Epithelial cell of esophagus (primary cell): ENCODE data around the gene OR6C3.
"Not testable (repeated sequence)": the region's sequence is repeated elsewhere in the genome, so short reads cannot be mapped to it uniquely, and the experiment has no call there.

Source experiments
- DNase-seq: peaks from one replicate; pipeline ENCODE4 v3.0.0; 2010; ENCODE audit warnings: low read depth
- H3K4me3 ChIP-seq: 2 replicates; pipeline ENCODE4 v1.5.1; 2011; ENCODE audit warnings: mild to moderate bottlenecking, low read length, control low read depth
- TF ChIP-seq, protein P1 (sequence below): IDR thresholded peaks from 2 replicates; pipeline ENCODE4 v1.5.1; 2011; ENCODE audit warnings: low read depth, mild to moderate bottlenecking, low read length, control low read depth, inconsistent platforms; ENCODE audit not compliant: insufficient read depth; ENCODE audit errors: missing control alignments

OR6C3 gene

GRCh38 chr12:55330446-55330845 lies at the start of gene OR6C3:
Gene OR6C3, plus strand, starts transcription at chr12:55330746. Its CDS starts 955 bp downstream, at chr12:55331701.
- no peak within 1 kb of the TSS for H3K4me3 ChIP-seq
- TF ChIP-seq, protein P1, sequence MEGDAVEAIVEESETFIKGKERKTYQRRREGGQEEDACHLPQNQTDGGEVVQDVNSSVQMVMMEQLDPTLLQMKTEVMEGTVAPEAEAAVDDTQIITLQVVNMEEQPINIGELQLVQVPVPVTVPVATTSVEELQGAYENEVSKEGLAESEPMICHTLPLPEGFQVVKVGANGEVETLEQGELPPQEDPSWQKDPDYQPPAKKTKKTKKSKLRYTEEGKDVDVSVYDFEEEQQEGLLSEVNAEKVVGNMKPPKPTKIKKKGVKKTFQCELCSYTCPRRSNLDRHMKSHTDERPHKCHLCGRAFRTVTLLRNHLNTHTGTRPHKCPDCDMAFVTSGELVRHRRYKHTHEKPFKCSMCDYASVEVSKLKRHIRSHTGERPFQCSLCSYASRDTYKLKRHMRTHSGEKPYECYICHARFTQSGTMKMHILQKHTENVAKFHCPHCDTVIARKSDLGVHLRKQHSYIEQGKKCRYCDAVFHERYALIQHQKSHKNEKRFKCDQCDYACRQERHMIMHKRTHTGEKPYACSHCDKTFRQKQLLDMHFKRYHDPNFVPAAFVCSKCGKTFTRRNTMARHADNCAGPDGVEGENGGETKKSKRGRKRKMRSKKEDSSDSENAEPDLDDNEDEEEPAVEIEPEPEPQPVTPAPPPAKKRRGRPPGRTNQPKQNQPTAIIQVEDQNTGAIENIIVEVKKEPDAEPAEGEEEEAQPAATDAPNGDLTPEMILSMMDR, result no peak
- no peak for DNase-seq

DNA sequence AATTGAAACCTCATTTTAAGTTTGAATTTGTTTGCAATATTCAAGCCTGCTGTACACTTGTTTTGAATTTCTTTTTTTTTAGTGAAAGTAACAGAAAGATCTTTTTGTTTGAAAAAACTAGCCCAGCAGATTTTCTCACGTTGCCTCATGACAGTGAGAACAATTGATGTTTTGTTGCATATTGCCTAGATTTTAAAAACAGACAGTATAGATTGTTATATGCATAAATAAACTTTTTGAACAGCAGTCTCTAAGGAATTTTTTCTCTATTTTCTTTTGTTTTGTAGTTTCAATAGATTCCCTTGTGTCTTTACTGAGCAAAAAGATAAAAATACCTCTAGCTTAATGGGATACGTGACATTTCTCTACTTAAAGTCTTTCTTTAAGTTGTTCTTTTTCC lies 49.6 kb upstream of the OR6C3 start:
- TF ChIP-seq, protein P1, result no peak
- DNase-seq, result no peak
- H3K4me3 ChIP-seq, result no peak overlapping the region

GRCh38 chr12:55289999-55290398 lies 40.5 kb upstream of the OR6C3 start:
- TF ChIP-seq, protein P1, result no peak
- DNase-seq, result no peak
- H3K4me3 ChIP-seq, result no peak overlapping the region

DNA sequence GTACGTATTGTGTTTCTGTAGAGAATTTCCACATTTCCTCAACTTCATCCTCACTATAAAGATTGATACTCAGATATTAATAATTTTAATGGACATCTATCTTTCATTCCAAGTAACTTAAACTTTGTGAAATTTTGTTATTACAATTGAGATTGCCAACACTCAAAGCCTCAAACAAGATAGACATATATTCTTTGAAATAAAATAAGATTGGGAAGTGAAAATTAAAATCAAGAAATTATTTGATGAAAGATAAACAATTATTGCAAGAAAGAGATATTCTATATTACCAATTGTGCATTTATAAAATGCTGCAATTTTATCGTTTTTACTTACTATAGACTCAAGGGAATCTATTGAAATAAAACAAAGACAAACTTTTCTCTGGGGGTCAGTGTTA lies 34.1 kb upstream of the OR6C3 start, which contains the start of gene OR6C6:
Gene OR6C6, minus strand, starts transcription at position 101 of the 400 bp plus-strand sequence. CDS start 1,337 bp downstream, outside the sequence.
- no peak for DNase-seq
- H3K4me3 ChIP-seq, result no peak within 1 kb of the TSS
- TF ChIP-seq, protein P1, result no peak

GRCh38 chr12:55314043-55314442 lies 16.5 kb upstream of the OR6C3 start, which contains the start of gene OR6C1:
Gene OR6C1, plus strand, starts transcription at chr12:55314343. Its CDS starts 6,257 bp downstream, at chr12:55320600.
- TF ChIP-seq, protein P1, result no peak
- no peak for DNase-seq
- H3K4me3 ChIP-seq, result no peak within 1 kb of the TSS

DNA sequence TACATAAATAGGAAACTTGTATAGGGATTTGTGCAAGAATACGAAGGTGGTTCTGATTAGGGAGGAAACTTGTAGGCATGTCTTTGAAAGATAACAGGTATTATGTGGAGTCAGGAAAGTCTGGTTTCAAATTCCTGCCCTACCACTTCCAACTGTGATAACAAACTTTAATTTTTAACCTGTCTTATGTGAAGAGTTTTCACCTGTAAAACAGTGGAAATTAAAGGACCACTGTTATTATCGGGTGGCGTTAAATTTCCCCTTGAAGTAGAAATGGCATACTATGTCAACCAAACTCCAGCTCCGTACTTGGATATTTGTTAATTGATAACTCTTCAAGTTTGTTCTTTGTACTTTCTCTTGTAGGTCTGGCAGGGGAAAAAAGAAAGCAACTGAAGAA lies 10.3 kb upstream of the OR6C3 start:
- DNase-seq, result no peak
- TF ChIP-seq, protein P1, result no peak
- H3K4me3 ChIP-seq, result no peak overlapping the region

DNA sequence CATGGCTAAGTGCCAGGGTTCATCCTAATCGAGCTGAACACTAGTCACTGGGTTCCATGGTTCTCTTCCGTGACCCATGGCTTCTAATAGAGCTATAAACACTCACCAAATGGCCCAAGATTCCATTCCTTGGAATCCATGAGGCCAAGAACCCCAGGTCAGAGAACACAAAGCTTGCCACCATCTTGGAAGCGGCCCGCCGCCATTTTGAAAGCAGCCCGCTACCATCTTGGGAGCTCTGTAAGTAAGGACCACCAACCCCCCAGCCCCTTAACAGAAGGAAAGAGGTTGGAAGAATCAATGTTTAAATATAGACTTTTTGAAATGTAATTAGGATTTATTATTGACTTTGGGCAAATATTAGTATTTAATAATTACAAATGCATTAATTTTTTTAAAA lies 4.7 kb upstream of the OR6C3 start:
- H3K4me3 ChIP-seq, DNase-seq: not testable (repeated sequence)

DNA sequence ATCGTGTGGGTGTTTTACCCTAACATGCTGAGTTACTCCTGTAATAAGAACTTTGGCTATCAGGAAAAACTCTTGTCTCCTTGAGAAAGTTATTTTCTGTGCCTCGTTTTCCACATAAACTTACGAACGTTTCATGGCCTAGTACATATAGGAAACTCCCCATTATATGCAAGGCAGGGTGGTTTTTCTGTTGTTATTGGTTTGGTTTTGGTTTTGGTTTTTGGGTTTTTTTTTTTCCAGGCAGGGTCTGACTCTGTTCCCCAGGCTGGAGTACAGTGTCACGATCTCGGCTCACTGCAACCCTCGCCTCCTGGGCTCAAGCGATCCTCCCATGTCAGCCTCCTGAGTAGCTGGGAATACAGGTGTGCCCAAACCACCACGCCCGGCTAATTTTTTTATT lies 5.5 kb downstream of the OR6C3 start:
- DNase-seq, result no peak
- no peak overlapping the region for H3K4me3 ChIP-seq
- TF ChIP-seq, protein P1, result no peak

DNA sequence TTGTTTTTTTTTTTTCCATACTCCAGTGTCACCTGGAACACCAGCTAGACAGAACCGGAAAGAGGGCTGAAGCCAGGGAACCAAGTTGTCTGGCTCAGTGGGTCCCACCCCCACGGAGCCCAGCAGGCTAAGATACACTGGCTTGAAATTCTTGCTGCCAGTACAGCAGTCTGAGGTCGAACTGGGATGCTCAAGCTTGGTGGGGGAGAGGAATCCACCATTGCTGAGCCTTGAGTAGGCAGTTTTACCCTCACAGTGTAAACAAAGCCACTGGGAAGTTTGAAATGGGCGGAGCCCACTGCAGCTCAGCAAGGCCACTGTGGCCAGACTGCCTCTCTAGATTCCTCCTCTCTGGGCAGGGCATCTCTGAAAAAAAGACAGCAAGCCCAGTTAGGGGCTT lies 24.8 kb downstream of the OR6C3 start:
- not testable (repeated sequence) for H3K4me3 ChIP-seq, DNase-seq
